DMS 273 (cell line): ENCODE data around the gene DPRX.
"Not testable (repeated sequence)": the region's sequence is repeated elsewhere in the genome, so short reads cannot be mapped to it uniquely, and the experiment has no call there.

Experiments
- DNase-seq: peaks from one replicate; lab custom pipeline; 2025; ENCODE audit not compliant: unreplicated experiment; lab: John Stamatoyannopoulos, UW

Gene DPRX

GRCh38 chr19:53644061-53644816 is 12.4 kb downstream of the DPRX start:
- DNase-seq: no peak

- no peak for DNase-seq
Observed at GRCh38 chr19:53646144-53646543, 14.3 kb downstream of the DPRX start.

GRCh38 chr19:53647350-53647749 is 15.6 kb downstream of the DPRX start:
- no peak for DNase-seq

- no peak for DNase-seq
Observed at GRCh38 chr19:53647792-53648191, 16.0 kb downstream of the DPRX start.

GRCh38 chr19:53649746-53650593 is 18.2 kb downstream of the DPRX start:
- DNase-seq: no peak

GRCh38 chr19:53652476-53652875 is 20.7 kb downstream of the DPRX start:
- DNase-seq: no peak

- no peak for DNase-seq
Observed at GRCh38 chr19:53655042-53655665, 23.4 kb downstream of the DPRX start.

GRCh38 chr19:53657330-53657729 is 25.5 kb downstream of the DPRX start:
- no peak for DNase-seq

- no peak for DNase-seq
Observed at GRCh38 chr19:53657778-53658177, 26.0 kb downstream of the DPRX start.

GRCh38 chr19:53659292-53659691 is 27.5 kb downstream of the DPRX start:
- peak; percentile 47 for DNase-seq

- no peak for DNase-seq
Observed at GRCh38 chr19:53660584-53660983, 28.8 kb downstream of the DPRX start.

- no peak for DNase-seq
Observed at GRCh38 chr19:53662209-53662608, 30.4 kb downstream of the DPRX start.

- DNase-seq: no peak
Observed at GRCh38 chr19:53664152-53664551, 32.4 kb downstream of the DPRX start.

GRCh38 chr19:53664760-53665159 is 33.0 kb downstream of the DPRX start:
- DNase-seq: no peak

GRCh38 chr19:53666331-53666730 is 34.5 kb downstream of the DPRX start:
- not testable (repeated sequence) for DNase-seq

GRCh38 chr19:53668804-53669203 is 37.0 kb downstream of the DPRX start:
- not testable (repeated sequence) for DNase-seq

GRCh38 chr19:53670345-53670744 is 38.5 kb downstream of the DPRX start:
- no peak for DNase-seq

GRCh38 chr19:53671663-53672062 is 39.9 kb downstream of the DPRX start:
- DNase-seq: no peak
